ENCODE results near the gene PSAPL1. TPM values are rescaled to one million over a fixed set of nuclear protein-coding genes. Genes with fewer than 3 reads are reported as not detected.
"Not testable (repeated sequence)": the region's sequence is repeated elsewhere in the genome, so short reads cannot be mapped to it uniquely, and the experiment has no call there.

The PSAPL1 gene
- polyA plus RNA-seq, 3 donors: not detected

GRCh38 chr4:7460566-7460965 is 25.8 kb upstream of the PSAPL1 start:
- DNase-seq (ENCODE audit: low read depth in 3 of 3, low spot score in 2 of 3): peak in 1 of 3 donors; percentile 30

DNA sequence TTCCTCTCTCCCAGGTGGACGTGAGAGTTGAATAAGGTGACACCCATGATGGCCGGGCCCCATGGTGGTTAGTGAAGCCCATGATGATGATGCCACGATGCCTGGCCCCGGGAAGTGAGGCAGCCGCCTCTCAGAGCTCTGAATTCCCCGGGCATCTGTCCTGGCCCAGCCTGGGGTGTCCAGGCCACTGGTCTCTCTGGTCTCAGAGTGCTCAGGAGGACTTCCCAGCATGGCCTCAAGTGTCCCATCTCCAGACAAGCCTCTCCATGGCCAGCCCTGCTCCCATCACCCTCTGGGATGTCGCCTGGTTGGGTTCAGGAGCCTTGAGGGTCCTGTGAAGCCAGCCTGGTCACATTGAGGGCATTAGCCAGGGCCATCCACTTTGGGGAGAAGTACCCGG is 24.7 kb upstream of the PSAPL1 start:
- DNase-seq (ENCODE audit: low read depth in 3 of 3, low spot score in 2 of 3): no peak

GRCh38 chr4:7458477-7458876 is 23.7 kb upstream of the PSAPL1 start:
- DNase-seq (ENCODE audit: low read depth in 3 of 3, low spot score in 2 of 3): no peak

DNA sequence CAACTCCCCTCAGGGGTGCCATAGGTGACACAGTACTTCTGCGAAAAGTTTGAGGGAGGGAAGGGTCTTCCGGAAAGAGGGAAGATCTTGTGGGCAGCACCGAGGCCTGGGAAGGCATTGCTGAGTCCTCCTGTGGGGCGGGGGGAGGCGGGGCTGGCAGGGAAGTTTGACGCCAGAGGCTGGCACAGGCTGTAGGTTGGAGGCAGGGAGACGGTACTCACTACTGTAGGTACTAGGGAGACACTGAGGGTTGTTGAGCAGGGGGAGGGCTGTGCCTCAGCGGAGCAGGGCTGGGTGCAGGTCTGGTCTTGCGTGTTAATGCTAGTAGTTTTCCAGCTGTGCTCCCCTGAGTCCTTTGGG is 23.3 kb upstream of the PSAPL1 start:
- DNase-seq (ENCODE audit: low read depth in 3 of 3, low spot score in 2 of 3): no peak

GRCh38 chr4:7457201-7458065 is 22.7 kb upstream of the PSAPL1 start:
- DNase-seq (ENCODE audit: low read depth in 3 of 3, low spot score in 2 of 3): no peak

DNA sequence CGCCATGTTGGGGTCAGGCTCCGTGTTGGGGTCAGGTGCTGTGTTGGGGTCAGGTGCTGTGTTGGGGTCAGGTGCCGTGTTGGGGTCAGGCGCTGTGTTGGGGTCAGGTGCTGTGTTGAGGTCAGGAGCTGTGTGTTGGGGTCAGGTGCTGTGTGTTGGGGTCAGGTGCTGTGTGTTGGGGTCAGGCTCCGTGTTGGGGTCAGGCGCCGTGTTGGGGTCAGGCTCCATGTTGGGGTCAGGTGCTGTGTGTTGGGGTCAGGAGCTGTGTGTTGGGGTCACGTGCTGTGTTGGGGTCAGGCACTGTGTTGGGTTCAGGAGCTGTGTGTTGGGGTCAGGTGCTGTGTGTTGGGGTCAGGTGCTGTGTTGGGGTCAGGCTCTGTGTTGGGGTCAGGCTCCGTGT is 18.1 kb upstream of the PSAPL1 start:
- DNase-seq (ENCODE audit: low read depth in 3 of 3, low spot score in 2 of 3): not testable (repeated sequence)

- DNase-seq (ENCODE audit: low read depth in 3 of 3, low spot score in 2 of 3): no peak
These were observed 17.1 kb upstream of the PSAPL1 start for GRCh38 chr4:7451800-7452199.

DNA sequence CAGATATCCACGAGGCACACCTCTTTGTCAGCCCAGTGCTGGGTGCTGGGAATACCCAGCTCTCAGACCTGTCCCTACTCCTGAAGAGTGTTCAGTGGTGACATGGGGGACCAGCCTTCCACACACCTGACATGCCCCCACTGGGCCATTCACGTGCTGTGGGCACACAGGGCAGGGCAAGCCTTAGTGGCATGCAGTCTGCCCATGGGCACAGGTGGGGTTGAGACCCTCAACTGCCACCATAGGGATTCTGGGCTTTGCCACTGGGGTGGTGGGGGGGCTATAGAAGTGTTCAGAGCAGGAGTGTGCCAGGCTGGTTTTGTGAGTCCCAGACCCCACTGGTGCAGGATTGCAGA is 16.7 kb upstream of the PSAPL1 start:
- no peak for DNase-seq (ENCODE audit: low read depth in 3 of 3, low spot score in 2 of 3)

GRCh38 chr4:7450775-7451433 is 16.2 kb upstream of the PSAPL1 start:
- no peak for DNase-seq (ENCODE audit: low read depth in 3 of 3, low spot score in 2 of 3)

DNA sequence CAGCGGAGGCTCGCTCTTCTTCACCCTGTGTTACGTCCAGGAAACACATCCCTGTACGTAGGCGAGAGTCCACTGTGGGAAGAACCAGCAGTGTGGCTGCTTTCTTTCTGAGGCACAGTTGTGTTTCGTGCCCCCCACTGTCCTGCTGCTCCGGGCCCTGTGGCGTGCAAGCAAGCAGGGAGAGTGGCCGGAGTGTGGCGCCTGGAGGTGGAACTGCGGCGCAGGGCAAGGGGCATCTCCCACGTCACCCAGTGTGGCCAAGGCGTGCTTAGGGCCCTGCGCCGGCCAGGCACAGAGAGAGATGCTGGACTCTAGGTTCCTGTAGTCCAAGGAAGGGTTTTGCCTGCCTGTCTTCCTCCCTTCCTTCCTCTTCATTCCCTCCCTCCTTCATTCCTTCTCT is 13.3 kb upstream of the PSAPL1 start:
- no peak for DNase-seq (ENCODE audit: low read depth in 3 of 3, low spot score in 2 of 3)

GRCh38 chr4:7447236-7447635 is 12.5 kb upstream of the PSAPL1 start:
- DNase-seq (ENCODE audit: low read depth in 3 of 3, low spot score in 2 of 3): no peak

DNA sequence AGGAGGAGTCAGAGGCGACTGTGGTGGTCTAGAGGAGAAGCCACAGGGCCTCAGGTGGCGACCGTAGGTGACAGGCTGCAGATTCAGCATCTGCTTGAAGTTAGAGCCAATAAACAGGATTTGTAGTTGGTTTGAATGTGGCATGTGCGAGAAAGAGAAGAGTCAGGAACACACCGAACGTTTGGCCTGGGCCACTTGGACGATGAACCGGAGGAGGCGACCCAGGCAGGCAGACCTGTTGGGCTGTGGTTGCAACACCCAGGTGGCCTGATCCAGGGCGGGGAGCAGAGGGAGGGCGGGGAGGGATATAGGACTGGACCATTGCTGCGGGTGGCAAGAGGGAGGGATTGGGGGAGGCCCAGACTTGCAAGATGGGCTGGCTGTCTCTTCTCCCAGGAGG is 10.0 kb upstream of the PSAPL1 start:
- no peak for DNase-seq (ENCODE audit: low read depth in 3 of 3, low spot score in 2 of 3)

GRCh38 chr4:7444314-7444713 is 9.6 kb upstream of the PSAPL1 start:
- no peak for DNase-seq (ENCODE audit: low read depth in 3 of 3, low spot score in 2 of 3)

DNA sequence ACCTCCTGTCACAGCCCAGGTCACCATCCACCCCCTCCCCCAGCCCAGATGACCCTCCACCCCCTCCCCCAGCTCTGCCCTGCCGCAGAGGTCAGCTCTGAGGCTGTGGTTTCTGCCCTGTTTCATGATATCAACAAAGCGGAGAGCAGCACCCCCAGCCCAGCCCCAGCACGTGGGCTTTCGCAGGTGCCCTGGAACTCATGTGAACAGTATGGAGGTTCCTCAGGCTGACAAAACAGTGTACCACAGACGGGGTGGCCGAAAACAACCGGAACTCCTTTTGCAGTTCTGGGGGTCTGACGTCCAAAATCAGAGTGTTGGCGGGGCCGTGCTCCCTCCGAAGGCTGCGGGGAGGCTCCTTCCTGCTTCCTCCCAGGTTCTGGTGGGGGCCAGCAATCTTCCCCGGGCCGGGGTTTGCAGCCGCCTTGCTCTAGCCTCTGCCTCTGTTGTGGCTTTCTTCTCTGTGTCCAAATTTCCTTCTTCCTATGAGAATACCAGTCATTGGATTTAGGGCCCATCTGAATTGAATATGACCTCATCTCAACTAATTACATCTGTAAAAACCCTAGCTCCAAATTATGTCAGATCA is 7.9 kb upstream of the PSAPL1 start:
- DNase-seq (ENCODE audit: low read depth in 3 of 3, low spot score in 2 of 3): no peak

- DNase-seq (ENCODE audit: low read depth in 3 of 3, low spot score in 2 of 3): no peak
These were observed 6.5 kb upstream of the PSAPL1 start for GRCh38 chr4:7441201-7441600.

- no peak for DNase-seq (ENCODE audit: low read depth in 3 of 3, low spot score in 2 of 3)
These were observed 5.0 kb upstream of the PSAPL1 start for GRCh38 chr4:7439699-7440098.

GRCh38 chr4:7436256-7436655 is 1.5 kb upstream of the PSAPL1 start:
- no peak for DNase-seq (ENCODE audit: low read depth in 3 of 3, low spot score in 2 of 3)

DNA sequence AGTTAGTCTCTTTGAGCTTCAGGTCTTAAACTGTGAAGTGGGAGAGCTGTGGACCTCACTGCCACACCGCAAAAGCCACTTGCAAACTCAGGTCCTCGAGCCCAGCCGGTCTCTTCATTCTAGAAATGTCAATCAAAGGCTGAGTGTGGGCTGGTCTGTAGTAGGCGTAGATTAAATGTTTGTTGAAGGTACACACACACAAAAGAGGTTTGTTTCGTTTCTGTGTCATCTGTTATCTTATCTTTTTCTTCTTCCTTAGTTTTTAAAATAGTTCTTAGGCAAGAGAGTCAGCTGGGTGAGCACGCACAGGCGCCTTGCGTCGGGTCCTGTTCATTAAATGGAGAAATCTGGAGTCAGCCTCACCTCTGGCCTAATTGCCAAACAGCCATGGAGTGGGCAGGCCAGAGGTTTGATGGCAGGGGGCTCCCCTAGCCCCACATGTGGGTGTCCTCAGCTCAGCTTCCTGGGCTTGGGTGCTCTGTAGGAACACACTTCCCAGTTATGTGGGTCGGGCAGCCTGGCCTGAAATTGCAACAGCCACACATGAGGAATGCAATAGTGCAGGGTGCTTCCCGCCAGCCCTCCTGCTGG is 836 bp upstream of the PSAPL1 start:
- no peak for DNase-seq (ENCODE audit: low read depth in 3 of 3, low spot score in 2 of 3)

DNA sequence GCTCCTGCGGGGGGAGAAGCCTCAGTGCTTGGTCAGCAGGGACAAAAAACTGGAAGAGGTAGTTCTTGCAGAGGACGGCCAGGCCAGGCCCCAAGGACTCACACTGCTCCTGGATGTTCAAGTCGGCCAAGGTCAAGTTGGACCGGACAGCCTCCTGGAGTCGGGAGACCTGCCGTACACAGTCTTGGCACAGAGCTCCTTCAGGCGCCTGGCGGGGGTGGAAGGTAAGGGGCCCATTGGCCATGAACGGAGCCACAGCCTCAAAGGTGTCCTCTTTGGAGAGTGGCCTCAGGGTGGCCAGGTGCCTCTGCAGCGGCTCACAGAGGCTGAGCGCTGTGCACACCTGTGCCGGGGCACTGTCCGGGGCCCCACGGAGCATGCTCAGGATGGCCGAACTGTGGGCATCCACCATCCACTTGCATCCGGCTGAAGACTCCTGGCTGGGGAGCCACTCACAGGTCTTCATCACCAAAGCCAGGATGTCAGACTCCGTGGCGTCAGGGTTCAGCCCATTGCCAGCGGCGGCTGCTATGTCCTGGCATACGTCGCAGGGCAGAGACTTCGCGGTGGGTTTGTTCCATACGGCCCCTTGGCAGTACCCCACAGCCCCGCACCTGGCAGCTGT is 477 bp downstream of the PSAPL1 start:
- DNase-seq (ENCODE audit: low read depth in 3 of 3, low spot score in 2 of 3): no peak

DNA sequence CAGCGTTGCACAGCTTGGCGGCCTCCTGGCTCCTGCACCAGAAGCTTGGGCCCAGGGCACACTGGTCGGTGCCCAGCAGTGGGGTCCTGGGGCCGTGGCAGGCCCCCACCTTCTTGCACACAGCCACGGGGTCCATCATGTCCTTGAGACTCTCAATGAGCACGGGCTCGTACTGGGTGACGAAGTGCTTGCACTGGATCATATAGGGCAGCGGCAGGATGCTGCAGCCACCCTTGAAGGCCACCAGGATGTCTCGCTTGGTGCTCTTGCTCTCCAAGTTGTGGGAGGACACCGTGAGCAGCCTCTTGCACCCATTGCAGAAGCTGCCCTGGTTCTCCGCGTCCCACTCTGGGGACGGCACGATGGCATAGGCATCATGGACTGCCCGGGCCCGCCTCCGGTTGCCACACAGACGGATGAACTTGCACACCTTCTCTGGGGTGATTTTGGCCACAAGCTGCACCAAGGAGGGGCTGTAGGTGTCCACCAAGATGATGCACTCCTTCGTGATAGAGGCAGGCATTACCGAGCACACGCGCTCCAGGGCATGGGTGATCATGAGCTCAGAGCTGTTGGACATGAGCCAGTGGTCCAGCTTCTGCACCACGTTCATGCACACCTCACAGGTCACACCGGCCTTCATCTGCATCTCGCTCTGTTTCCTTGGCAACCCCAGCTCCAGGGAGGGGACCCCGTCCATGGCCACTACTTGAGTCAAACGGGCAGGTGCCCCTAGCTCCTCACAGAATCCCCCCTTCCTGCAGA is 1.2 kb downstream of the PSAPL1 start:
- no peak for DNase-seq (ENCODE audit: low read depth in 3 of 3, low spot score in 2 of 3)
